Measurements from ENCODE around the gene KRT15.
A peak's percentile ranks its signal among the peaks of the same experiment; 100 is the strongest.

Gene KRT15

DNA sequence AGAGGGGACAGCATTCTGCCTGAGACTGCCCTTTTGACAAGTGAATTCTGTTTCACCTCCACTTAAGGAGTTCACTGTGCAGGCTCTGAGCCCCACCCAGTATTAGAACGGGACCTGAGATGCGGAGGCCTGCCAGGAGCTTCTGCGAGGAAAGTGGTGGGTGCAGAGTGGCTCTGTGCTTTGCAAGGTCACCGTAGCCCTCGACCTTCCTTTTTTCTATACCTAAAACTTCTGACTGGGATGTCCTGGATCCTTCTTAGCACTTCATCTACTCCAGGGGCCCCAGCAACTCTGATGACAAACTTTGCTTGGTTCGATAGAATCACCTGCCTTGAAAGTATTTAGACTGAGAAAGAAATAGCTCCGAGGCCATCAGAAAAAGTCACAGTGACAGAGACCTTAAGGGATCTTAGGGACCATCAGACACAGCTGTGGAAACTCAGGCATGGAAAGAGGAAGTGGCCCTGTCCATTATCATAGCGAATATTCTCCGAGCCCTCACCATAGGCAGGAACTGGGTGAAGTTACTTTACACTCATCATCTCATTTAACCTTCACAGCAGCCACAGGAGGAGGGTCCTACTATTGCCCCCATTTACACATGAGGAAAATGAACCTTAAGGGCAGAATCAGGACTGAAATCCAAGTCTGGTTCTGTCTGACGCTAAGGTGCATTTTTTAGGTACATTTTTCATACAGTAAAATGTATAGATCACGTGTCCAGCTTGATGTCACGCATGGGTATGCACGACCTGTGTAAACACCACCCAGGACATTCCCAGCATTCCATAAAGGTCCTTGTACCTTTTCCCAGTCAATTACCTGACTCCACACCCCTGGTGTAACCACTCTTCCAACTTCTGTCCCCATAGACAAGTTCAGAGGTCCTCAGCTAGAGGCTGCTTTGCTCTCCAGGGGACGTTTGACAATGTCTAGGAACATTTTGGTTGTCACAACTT, 12.6 kb downstream of the KRT15 start:
- no peak for DNase-seq

DNA sequence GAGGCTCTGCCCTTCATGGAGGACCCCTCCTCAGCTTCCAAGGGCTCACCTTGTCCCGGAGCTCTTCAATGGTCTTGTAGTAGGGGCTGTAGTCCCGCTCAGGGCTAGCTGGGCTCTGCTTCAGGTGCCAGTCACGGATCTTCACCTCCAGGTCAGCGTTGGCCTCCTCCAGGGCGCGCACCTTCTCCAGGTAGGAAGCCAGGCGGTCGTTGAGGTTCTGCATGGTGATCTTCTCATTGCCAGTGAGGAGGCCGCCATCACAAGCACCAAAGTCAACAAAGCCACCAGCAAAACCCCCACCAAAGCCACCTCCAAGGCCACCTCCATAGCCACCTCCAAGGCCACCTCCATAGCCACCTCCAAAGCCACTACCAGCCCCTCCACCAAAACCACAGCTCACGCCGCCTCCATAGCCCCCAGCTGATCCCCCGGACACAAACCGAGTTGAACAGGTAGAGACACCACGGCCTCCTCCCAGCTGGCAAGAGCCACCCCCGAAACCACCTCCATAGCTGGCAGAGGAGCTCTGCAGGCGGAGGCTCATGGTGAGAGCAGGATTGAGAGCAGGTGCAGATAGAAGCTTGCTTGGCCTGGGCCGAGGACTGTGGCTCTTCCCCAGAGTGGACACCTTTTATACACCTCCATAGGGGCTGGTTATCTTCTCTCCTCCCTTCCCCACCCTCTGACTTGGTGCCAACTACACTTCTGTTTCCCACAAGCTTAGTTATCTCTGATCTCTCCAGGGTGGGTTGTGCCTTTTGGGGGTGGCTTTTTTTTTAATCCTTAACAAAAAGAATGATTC, 13.5 kb downstream of the KRT15 start, which contains the start of gene KRT13:
Gene KRT13 (minus strand): TSS at position 606 of the 802 bp plus-strand sequence. CDS start 62 bp downstream, at position 544.
- DNase-seq, result no peak

GRCh38 chr17:41504246-41504977, 14.3 kb downstream of the KRT15 start:
- no peak for DNase-seq

GRCh38 chr17:41503202-41503601, 15.5 kb downstream of the KRT15 start:
- no peak for DNase-seq

GRCh38 chr17:41500131-41500911, 18.4 kb downstream of the KRT15 start:
- DNase-seq, result no peak

- no peak for DNase-seq
These were observed 19.0 kb downstream of the KRT15 start for GRCh38 chr17:41499714-41500113.

- no peak for DNase-seq
These were observed 20.4 kb downstream of the KRT15 start for GRCh38 chr17:41498276-41498675.

- DNase-seq, result peak in 8 of 51 donors; percentile 6 to 23 (median 11)
These were observed 21.7 kb downstream of the KRT15 start for GRCh38 chr17:41496803-41497484.

DNA sequence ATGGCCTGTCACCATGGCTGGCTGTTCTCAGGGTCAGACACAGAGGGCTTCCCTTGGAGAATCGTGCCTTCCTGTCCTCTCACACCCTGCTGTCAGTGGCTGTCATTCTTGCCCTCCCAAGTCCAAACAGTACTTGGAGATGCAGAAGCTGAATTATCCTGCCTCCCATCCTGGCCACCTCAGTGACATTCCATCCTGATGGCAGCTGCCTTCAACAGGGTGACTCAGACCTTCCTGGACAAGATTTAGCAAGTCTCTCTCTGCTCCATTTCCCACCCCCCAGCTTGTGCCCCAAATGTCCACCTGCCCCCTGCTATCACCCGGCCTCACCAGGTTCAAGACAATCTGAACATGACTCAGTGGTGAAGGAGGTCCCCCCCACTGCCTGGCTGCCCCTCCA, 24.2 kb downstream of the KRT15 start:
- no peak for DNase-seq

- no peak for DNase-seq
These were observed 25.9 kb downstream of the KRT15 start for GRCh38 chr17:41492771-41493170.

DNA sequence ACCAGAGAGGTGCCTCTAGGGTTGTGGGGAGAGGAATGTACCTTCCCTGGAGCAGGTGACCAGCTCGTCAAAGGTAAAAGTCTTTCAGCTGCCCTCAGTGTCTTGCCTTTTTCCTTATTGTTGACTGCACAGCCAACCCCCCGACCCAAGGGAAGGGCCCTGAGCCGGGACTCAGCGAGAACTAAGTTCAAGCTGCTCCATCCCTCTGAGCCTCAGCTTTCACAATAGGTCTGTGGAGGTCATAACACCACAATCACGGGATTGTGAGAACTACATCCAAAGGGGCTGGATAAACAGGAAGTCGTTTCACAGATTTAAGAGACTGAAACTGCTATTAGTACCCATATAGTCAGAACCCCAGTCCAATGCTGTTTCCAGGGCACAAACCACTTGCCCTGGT, 26.3 kb downstream of the KRT15 start:
- DNase-seq, result peak in 1 of 51 donors; percentile 8

- DNase-seq, result no peak
These were observed 27.2 kb downstream of the KRT15 start for GRCh38 chr17:41491476-41491875.

DNA sequence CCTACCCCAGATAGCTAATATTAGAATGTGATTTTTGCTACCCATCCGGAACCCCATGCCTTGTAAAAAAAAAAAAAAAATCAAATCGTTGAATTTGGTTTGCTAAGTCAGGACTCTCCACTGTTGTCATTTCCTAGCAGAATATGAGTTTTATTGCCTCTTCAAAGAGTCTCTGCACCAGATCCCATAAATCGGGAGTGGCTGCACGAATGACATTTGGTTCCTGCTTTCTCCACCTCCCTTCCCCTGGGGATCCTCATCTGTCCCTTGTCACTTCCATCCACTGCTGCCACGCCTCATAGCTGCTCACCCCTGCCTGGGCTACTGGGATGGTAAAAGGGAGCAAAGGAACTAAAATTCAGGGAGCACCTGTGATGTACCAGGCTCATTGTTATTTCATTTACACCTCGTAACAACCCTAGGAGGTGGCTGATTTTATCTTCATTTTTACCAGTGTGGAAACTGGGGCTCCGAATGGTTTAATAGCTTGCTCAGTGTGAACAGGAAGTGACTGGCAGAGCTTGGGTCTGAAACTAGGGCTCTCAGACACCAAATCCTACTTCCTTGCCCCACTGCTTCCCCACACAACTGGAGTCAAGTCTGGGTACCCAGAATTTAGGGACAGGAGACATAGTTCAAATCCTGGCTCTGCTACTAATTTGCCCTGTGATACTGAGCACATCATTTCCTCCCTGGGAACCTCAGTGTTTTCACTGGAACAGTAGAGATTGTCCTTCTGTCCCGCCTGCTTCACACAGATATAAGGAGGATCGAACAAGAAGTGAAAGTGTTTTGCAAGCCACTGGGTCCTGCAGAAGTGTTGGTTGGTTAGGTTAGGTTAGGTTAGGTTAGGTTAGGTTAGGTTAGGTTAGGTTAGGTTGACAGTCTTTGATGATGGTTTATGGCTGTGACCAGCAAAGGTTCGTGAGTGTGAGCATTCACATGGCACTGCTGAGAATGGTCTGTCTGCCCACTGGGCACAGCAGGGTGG, 28.4 kb downstream of the KRT15 start:
- DNase-seq, result no peak

DNA sequence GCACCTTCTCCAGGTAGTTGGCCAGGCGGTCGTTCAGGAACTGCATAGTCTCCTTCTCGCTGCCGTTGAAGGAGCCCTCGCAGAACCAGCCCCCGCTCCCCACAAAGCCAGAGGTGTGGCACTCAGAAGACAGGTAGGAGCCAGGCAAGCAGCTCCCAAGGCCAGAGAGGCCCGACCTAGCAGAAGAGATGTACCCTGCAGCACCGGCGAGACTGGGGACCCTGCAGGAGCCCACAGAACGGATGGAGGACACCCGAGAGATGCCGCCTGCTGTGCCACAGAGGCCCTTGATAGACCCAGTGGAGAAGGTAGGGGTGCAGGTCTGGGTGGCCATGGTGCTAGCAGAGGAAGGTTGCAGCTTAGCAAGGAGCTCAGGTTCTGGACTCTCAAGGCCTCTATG, 29.2 kb downstream of the KRT15 start, which contains the start of gene KRT36:
Gene KRT36 (minus strand): TSS at position 380 of the 400 bp plus-strand sequence. CDS start 46 bp downstream, at position 334.
- DNase-seq, result no peak

DNA sequence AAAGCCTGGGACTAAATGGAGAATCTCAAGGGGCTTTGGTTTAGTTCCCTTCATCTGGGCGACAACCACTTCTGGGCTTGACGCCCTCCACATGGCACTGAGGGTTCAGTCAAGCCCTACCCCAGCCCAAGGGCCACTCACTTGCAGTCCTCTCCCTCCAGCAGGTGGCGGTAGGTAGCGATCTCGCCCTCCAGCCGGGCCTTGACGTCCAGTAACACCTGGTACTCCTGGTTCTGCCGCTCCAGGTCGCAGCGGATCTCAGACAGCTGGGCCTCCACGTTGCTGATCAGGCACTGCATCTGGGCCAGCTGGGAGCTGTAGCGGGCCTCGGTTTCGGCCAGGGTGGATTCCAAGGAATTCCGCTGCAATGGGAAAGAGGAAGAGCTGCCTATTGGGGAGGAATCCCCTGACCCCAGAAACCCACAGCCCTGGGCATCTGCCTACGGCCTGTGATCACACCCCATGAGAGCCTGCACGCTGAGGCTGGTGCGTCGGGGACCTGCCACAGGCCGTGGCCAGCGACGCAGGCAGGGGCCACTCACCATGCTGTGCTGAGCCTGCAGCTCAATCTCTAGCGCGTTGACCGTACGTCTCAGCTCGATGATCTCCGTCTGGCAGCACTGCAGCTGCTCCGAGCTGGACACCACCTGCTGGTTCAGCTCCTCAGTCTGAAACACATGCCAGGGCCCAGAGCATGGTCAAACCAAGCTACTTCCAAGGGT, 31.7 kb downstream of the KRT15 start:
- no peak for DNase-seq

GRCh38 chr17:41486316-41486715, 32.4 kb downstream of the KRT15 start:
- no peak for DNase-seq

GRCh38 chr17:41484920-41485904, 33.5 kb downstream of the KRT15 start:
- DNase-seq, result no peak

All from hypothalamus (tissue), 51 donors.